GM12875 (cell line): ENCODE results near the gene RPAP3.

Source experiments
- H3K4me3 ChIP-seq: one replicate; pipeline ENCODE4 v1.5.1; 2011; ENCODE audit warnings: low read depth, low read length, control low read depth
- CTCF ChIP-seq: IDR thresholded peaks from 2 replicates; pipeline ENCODE4 v1.5.1; 2011; ENCODE audit warnings: low read depth, mild to moderate bottlenecking, control low read depth, inconsistent platforms, low read length, moderate library complexity, borderline replicate concordance; ENCODE audit not compliant: insufficient read depth

RPAP3 gene

DNA sequence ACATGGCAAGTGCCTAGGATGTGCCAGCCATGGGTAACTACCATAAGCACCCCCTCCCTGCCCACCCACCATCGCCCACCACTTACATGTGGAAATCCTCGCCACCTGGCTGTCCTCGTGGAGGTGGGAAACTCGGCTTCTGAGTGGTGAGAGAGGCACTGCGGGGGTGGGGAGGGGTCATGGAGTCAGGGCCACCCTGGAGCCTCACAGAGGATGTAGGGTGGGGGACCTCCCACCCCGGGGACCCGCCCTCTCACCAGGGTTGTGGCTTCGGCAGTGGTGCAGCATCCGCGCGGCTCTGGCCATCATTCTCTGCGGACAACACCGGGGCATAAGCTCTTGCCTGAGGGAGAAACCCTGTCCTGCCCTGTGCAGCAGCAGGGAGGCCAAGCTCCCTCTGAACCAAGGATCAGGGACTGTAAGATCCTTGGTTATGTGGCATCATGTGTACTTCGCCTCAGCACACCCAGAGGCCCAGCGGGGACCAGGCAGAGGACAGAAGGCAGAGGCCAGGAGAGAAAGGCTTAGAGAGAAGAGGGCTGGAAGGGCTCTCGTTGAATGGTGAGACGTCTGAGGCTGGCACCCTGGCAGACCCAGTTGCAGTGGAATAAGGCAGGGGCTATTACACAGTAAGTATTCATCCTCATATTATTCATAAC is 32.2 kb upstream of the RPAP3 start:
- no peak overlapping the region for H3K4me3 ChIP-seq

GRCh38 chr12:47736877-47737676 is 31.2 kb upstream of the RPAP3 start:
- TF ChIP-seq CTCF: no peak
- H3K4me3 ChIP-seq: no peak overlapping the region

More for the DNA sequence above, 32.2 kb upstream of the RPAP3 start:
- TF ChIP-seq CTCF: no peak

- H3K4me3 ChIP-seq: no peak overlapping the region
- no peak for TF ChIP-seq CTCF
Observed at GRCh38 chr12:47736216-47736615, 30.4 kb upstream of the RPAP3 start.

DNA sequence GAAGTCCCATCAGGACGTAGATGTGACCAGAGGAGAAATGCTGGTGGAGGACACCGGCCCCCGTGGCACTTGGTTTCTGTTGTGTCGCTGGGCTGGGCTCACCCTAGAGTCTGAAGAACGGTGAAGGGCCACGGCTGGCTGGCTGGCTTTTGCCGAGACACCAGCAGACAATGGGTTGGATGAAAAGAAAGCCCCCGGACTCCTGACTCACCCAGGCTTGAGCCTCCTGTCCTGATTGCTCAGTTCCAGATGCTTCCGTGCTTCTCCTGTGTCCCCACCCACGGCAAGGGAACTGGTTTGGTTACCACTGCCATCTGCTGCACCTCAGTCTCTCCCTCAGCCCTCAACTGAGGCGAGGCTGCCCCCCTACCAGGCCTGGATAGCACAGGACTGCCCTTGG is 29.8 kb upstream of the RPAP3 start:
- no peak for TF ChIP-seq CTCF

GRCh38 chr12:47734725-47735480 is 29.1 kb upstream of the RPAP3 start:
- no peak overlapping the region for H3K4me3 ChIP-seq
- TF ChIP-seq CTCF: no peak

More for the DNA sequence above, 29.8 kb upstream of the RPAP3 start:
- H3K4me3 ChIP-seq: no peak overlapping the region

- TF ChIP-seq CTCF: no peak
Observed at GRCh38 chr12:47733142-47733541, 27.3 kb upstream of the RPAP3 start.

More at GRCh38 chr12:47733142-47733541, 27.3 kb upstream of the RPAP3 start:
- no peak overlapping the region for H3K4me3 ChIP-seq
